DOHH2 (cell line): ENCODE results near the gene BAIAP2L1.

ENCODE experiments used
- CTCF ChIP-seq: fragments of 200-600 bp; sonication (generic); IDR thresholded peaks from one replicate; pipeline ENCODE4 v1.5.1; 2014; ENCODE audit warnings: antibody characterized with exemption, mild to moderate bottlenecking, low read depth, low read length; ENCODE audit not compliant: poor library complexity, severe bottlenecking
- EZH2phosphoT487 ChIP-seq: fragments of 200-600 bp; sonication (generic); IDR thresholded peaks from 2 replicates; pipeline ENCODE4 v1.6.1; 2017; ENCODE audit warnings: borderline replicate concordance, mild to moderate bottlenecking, antibody characterized with exemption, low read length, moderate library complexity, mixed read lengths

- TF ChIP-seq CTCF (no peak), EZH2phosphoT487 (no peak)
These were observed 52.0 kb downstream of the BAIAP2L1 start for GRCh38 chr7:98348726-98349474.
